ENCODE data around the gene SF3B3.

Gene SF3B3

GRCh38 chr16:70523743-70524398 lies at the start of gene SF3B3:
TSS of gene SF3B3 (plus strand) at chr16:70523816. CDS start at chr16:70526657, 2,841 bp downstream.
- TF ChIP-seq Cebpa-rat (IDR thresholded peaks at IDR 0.05) = no peak
- Histone ChIP-seq H3K27ac (peak within 1 kb of the TSS; percentile 97), H3K4me3 (peak within 1 kb of the TSS; percentile 90), H3K9me3 (no peaks in the 10 kb centered on the region), H4K20me1 (peaks cover 41% of the 10 kb centered on the region), H3K36me3 (peaks cover 38% of the 10 kb centered on the region), H3K4me1 (peaks cover 63% of the 10 kb centered on the region), H3K27me3 (no peaks in the 10 kb centered on the region), H3K4me2 (peak within 1 kb of the TSS; percentile 89), H3K9ac (peak within 1 kb of the TSS; percentile 98)

GRCh38 chr16:70474320-70475053 lies 49.1 kb upstream of the SF3B3 start:
- Histone ChIP-seq H3K27ac (no peak overlapping the region), H4K20me1 (peaks cover 11% of the 10 kb centered on the region), H3K9me3 (no peaks in the 10 kb centered on the region), H3K4me2 (no peak overlapping the region), H3K27me3 (no peaks in the 10 kb centered on the region), H3K9ac (no peak overlapping the region), H3K4me1 (peaks cover 22% of the 10 kb centered on the region), H3K36me3 (peaks cover 40% of the 10 kb centered on the region), H3K4me3 (no peak overlapping the region)
- TF ChIP-seq Cebpa-rat (IDR thresholded peaks at IDR 0.05) = no peak

- no peak for TF ChIP-seq Cebpa-rat (IDR thresholded peaks at IDR 0.05)
- H3K9me3 ChIP-seq = no peaks in the 10 kb centered on the region
- H3K27ac ChIP-seq = no peak overlapping the region
- no peak overlapping the region for H3K9ac ChIP-seq
- no peak overlapping the region for H3K4me2 ChIP-seq
- peaks cover 48% of the 10 kb centered on the region for H3K36me3 ChIP-seq
- no peaks in the 10 kb centered on the region for H3K27me3 ChIP-seq
- peaks cover 22% of the 10 kb centered on the region for H3K4me1 ChIP-seq
- peaks cover 11% of the 10 kb centered on the region for H4K20me1 ChIP-seq
- H3K4me3 ChIP-seq = no peak overlapping the region
These were observed 48.4 kb upstream of the SF3B3 start for GRCh38 chr16:70475054-70475871.

- H3K36me3 ChIP-seq = peaks cover 59% of the 10 kb centered on the region
- peaks cover 11% of the 10 kb centered on the region for H4K20me1 ChIP-seq
- H3K9me3 ChIP-seq = no peaks in the 10 kb centered on the region
- peaks cover 22% of the 10 kb centered on the region for H3K4me1 ChIP-seq
- no peak for TF ChIP-seq Cebpa-rat (IDR thresholded peaks at IDR 0.05)
- no peak overlapping the region for H3K27ac ChIP-seq
- no peak overlapping the region for H3K9ac ChIP-seq
- no peak overlapping the region for H3K4me3 ChIP-seq
- H3K4me2 ChIP-seq = no peak overlapping the region
- no peaks in the 10 kb centered on the region for H3K27me3 ChIP-seq
These were observed 47.2 kb upstream of the SF3B3 start for GRCh38 chr16:70476272-70477020.

GRCh38 chr16:70478169-70478568 lies 45.4 kb upstream of the SF3B3 start:
- no peaks in the 10 kb centered on the region for H3K9me3 ChIP-seq
- H3K36me3 ChIP-seq = peaks cover 72% of the 10 kb centered on the region
- no peak for TF ChIP-seq Cebpa-rat (IDR thresholded peaks at IDR 0.05)
- H3K27me3 ChIP-seq = no peaks in the 10 kb centered on the region
- H3K9ac ChIP-seq = no peak overlapping the region
- no peak overlapping the region for H3K27ac ChIP-seq
- peaks cover 16% of the 10 kb centered on the region for H3K4me1 ChIP-seq
- H3K4me2 ChIP-seq = no peak overlapping the region
- H4K20me1 ChIP-seq = peaks cover 2% of the 10 kb centered on the region
- no peak overlapping the region for H3K4me3 ChIP-seq

GRCh38 chr16:70478912-70479341 lies 44.7 kb upstream of the SF3B3 start:
- no peaks in the 10 kb centered on the region for H3K9me3 ChIP-seq
- H3K4me1 ChIP-seq = peaks cover 16% of the 10 kb centered on the region
- H3K27me3 ChIP-seq = no peaks in the 10 kb centered on the region
- no peak for TF ChIP-seq Cebpa-rat (IDR thresholded peaks at IDR 0.05)
- no peak overlapping the region for H3K27ac ChIP-seq
- H3K36me3 ChIP-seq = peaks cover 72% of the 10 kb centered on the region
- no peak overlapping the region for H3K9ac ChIP-seq
- no peaks in the 10 kb centered on the region for H4K20me1 ChIP-seq
- H3K4me3 ChIP-seq = no peak overlapping the region
- H3K4me2 ChIP-seq = no peak overlapping the region

GRCh38 chr16:70480127-70481105 lies 43.2 kb upstream of the SF3B3 start:
- H3K27ac ChIP-seq = no peak overlapping the region
- no peaks in the 10 kb centered on the region for H3K27me3 ChIP-seq
- no peaks in the 10 kb centered on the region for H3K9me3 ChIP-seq
- peaks cover 17% of the 10 kb centered on the region for H3K4me1 ChIP-seq
- no peaks in the 10 kb centered on the region for H4K20me1 ChIP-seq
- no peak overlapping the region for H3K9ac ChIP-seq
- H3K36me3 ChIP-seq = peaks cover 66% of the 10 kb centered on the region
- no peak for TF ChIP-seq Cebpa-rat (IDR thresholded peaks at IDR 0.05)
- no peak overlapping the region for H3K4me2 ChIP-seq
- H3K4me3 ChIP-seq = no peak overlapping the region

GRCh38 chr16:70481929-70482536 lies 41.6 kb upstream of the SF3B3 start:
- H3K27ac ChIP-seq = 0 out of 2 replicates have a peak overlapping the region, but pooled peaks have one; percentile 55
- H3K9ac ChIP-seq = no peak overlapping the region
- H3K4me2 ChIP-seq = no peak overlapping the region
- no peaks in the 10 kb centered on the region for H4K20me1 ChIP-seq
- no peak overlapping the region for H3K4me3 ChIP-seq
- no peak for TF ChIP-seq Cebpa-rat (IDR thresholded peaks at IDR 0.05)
- peaks cover 77% of the 10 kb centered on the region for H3K36me3 ChIP-seq
- peaks cover 17% of the 10 kb centered on the region for H3K4me1 ChIP-seq
- H3K9me3 ChIP-seq = no peaks in the 10 kb centered on the region
- no peaks in the 10 kb centered on the region for H3K27me3 ChIP-seq
